Fibroblast of peridontal ligament (primary cell): Measurements from ENCODE around the gene MED16.
"Not testable (repeated sequence)": the region's sequence is repeated elsewhere in the genome, so short reads cannot be mapped to it uniquely, and the experiment has no call there.

Source experiments
- DNase-seq: peaks from one replicate; pipeline ENCODE4 v3.0.0-alpha.2; 2010; ENCODE audit errors: extremely low read depth

The MED16 gene

GRCh38 chr19:853614-854220, 39.3 kb downstream of the MED16 start:
- not testable (repeated sequence) for DNase-seq

DNA sequence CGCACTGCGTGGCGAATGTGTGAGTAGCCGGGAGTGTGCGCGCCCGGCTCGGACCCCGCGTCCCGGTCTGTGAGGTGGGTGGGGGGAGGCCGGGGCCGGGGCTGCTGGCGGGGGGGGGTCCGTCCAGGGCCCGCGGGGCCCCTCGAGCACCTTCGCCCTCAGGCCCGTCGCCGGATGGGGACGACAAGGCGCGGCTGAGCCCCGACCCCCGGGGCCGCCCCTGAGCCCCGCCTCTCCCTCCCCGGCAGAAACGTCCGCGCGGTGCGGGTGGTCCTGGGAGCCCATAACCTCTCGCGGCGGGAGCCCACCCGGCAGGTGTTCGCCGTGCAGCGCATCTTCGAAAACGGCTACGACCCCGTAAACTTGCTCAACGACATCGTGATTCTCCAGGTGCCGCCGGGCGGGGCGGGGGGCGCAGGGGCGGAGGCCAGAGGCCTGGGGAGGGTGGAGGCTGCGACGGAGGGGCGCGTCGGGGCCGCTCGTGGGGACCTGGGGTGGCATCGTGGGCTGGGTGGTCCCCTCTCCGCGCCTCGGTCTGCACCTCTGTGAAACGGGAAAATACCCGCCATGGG, 39.9 kb downstream of the MED16 start:
- DNase-seq = no peak

DNA sequence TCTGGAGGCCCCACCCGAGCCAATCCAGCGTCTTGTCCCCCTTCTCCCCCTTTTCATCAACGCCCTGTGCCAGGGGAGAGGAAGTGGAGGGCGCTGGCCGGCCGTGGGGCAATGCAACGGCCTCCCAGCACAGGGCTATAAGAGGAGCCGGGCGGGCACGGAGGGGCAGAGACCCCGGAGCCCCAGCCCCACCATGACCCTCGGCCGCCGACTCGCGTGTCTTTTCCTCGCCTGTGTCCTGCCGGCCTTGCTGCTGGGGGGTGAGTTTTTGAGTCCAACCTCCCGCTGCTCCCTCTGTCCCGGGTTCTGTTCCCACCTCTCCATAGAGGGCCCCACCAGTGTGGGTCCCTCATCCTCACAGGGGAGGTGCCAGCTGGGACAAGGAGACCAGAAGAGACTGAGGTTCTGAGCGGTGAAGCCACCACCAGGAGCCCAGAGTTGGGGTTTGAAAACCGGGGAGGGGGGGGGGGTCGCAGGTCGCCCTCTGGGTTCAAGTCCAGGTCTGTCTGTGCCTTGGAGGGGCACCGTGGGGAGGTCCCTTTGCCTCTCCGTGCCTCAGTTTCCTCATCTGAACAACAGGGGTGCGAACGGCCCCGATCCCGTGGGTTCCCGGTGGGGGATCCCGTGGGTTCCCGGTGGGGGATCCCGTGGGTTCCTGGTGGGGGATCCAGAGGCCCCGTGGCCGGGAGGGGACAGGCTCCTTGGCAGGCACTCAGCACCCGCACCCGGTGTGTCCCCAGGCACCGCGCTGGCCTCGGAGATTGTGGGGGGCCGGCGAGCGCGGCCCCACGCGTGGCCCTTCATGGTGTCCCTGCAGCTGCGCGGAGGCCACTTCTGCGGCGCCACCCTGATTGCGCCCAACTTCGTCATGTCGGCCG, 40.6 kb downstream of the MED16 start, which contains the start of gene ELANE:
TSS of gene ELANE (plus strand) at position 168 of the 878 bp plus-strand sequence. CDS start at position 194, 26 bp downstream.
- DNase-seq = no peak

- DNase-seq = no peak
These were observed 42.0 kb downstream of the MED16 start for GRCh38 chr19:850979-851335.

DNA sequence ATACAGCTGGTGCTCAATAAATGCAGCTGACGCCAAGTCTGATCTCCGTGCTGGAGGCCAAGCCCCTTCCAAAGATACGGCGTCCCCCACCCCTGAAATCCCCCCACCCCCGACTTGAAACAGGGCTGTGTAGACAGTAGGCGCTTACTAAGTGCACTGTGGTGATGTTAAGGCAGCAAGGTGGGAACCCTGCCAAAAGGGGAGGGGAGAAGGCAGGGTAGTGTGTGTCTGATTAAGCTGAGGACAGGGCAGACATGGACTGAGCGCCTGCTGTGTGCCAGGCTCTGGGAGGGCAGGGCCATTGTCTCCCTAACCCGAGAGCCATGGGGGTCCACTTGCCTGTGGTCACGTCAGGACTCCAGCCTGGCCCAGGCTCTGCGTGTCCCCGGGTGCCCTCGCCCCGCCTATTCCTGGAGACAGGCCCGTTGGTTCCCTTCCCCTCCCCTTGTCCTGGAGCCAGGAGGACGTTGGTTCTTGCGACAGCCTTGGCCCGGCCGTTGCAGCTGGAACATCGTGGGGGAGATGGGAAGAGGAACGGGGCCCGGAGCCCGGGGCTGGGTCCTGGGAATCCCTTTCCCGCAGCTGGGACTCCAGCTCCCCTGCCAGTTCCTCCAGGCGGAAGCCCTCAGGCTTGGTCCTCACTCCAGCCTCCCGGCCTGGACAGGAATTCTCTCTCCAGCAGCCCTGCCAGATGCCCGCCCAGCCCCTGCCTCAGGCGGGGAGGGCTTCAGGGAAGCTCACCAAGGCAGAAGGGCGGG, 42.6 kb downstream of the MED16 start:
- peak; percentile 95 for DNase-seq

- not testable (repeated sequence) for DNase-seq
These were observed 43.8 kb downstream of the MED16 start for GRCh38 chr19:849195-849594.

DNA sequence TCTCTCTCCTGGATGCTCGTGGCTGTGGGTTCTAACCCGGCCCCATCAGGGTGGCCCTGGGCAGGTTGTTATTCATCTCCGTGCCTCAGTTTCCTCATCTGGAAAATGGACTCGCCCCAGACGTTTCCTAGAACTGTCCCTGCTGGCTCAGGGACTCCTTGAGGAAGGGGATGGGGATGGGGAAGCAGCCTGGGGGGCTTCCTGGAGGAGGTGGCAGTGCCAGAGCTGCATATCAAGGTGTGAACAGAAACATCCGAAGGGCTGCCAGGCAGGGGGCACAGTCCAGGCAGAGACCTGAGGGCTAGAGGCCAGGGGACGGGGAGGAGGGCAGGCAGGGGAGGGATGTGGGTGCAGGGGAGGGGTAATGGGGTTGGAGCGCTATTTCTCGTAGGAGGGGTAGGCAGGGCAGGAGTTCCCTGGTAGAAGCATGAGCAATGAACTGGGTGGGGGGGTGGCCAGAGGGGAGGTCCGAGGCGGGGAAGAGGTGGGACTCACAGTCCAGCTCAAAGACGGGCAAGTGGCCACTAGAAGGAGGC, 44.5 kb downstream of the MED16 start:
- no peak for DNase-seq

DNA sequence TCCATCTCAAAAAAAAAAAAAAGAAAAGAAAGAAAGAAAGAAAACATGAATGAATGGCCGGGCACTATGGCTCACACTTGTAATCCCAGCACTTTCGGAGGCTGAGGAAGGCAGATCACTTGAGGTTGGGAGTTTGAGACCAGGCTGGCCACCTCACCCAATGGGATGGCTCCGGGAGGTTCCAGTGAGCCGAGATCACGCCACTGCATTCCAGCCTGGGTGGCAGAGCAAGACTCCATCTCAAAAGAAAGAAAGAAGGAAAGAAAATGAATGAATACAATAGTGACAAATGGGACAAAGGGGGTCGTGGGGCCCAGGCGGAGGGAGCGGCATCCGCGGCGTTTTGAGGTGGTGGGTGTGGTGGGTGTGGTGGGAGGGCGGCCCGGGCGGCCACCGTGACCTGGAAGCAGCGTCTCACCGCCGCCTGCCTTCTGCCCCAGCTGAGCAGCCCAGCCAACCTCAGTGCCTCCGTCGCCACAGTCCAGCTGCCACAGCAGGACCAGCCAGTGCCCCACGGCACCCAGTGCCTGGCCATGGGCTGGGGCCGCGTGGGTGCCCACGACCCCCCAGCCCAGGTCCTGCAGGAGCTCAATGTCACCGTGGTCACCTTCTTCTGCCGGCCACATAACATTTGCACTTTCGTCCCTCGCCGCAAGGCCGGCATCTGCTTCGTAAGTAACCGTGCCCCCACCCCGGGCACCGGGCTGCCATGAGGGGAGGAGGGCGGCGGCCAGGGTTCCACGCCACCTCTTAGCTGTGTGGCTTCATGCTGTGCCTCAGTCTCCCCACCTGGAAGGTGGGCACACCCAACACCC, 47.1 kb downstream of the MED16 start:
- no peak for DNase-seq

- no peak for DNase-seq
These were observed 48.4 kb downstream of the MED16 start for GRCh38 chr19:844546-844971.

DNA sequence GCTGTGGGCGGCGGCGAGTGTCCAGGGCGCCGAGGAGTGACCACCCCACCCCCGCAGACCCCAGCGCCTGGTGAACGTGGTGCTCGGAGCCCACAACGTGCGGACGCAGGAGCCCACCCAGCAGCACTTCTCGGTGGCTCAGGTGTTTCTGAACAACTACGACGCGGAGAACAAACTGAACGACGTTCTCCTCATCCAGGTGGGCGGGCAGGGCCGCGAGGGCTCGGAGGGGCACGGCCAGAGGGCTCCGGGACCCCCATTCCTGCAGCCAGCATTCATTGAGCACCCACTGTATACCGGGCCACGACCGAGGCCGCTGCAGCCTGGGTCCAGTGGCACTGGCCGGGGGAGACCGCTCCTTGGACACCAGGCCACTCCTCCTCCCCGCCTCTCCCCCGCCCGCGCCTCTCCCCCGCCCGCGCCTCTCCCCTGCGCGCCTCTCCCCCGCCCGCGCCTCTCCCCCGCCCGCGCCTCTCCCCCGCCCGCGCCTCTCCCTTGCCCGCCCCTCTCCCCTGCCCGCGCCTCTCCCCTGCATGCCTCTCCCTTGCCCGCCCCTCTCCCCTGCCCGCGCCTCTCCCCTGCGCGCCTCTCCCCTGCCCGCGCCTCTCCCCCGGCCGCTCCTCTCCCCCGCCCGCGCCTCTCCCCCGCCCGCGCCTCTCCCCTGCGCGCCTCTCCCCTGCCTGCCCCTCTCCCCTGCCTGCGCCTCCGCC, 49.0 kb downstream of the MED16 start:
- DNase-seq = no peak

- DNase-seq = no peak
These were observed 49.7 kb downstream of the MED16 start for GRCh38 chr19:843180-843835.

DNA sequence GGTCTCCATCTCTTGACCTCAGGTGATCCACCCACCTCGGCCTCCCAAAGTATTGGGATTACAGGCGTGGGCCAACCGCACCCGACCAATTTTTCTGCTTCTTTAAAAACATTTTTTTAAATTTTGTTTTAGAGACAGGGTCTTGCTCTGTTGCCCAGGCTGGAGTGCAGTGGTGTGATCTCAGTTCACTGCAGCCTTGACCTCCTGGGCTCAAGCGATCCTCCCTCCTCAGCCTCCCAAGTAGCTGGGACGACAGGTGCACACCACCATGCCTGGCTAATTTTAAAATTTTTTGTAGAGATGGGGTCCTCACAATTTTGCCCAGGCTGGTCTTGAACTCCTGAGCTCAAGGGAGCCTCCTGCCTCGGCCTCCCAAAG, 50.2 kb downstream of the MED16 start:
- not testable (repeated sequence) for DNase-seq

DNA sequence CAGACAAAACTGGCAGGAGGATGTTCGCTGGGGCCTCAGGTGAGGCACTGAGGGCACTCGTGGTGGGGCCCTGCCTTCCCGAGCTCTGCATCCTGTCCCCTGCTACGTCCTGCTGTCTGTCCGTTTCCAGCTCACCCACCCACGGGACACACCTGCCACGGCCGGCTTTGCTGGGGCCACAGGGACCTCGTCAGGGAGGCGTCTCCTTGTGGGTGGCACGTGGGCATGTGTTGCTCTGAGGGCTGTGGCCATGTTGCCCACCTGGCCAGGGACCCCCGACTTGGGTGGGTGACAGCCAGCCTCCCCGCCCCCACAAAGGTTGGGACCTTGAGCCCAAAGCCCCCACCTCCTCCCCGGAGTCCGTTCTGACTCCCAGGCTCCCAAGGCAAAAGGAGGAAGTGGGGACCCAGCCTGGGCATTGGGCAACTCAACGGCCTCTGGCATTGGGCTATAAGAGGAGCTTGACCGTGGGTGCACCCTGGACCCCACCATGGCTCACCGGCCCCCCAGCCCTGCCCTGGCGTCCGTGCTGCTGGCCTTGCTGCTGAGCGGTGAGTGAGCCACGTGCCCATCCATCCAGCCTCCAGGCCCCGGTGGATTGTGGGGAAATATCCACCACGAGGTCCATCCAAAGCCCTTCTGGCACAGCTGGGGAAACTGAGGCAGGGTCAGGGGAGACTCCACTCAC, 52.3 kb downstream of the MED16 start, which contains the start of gene PRTN3:
TSS of gene PRTN3 (plus strand) at position 481 of the 688 bp plus-strand sequence. CDS start at position 491, 10 bp downstream.
- no peak for DNase-seq

DNA sequence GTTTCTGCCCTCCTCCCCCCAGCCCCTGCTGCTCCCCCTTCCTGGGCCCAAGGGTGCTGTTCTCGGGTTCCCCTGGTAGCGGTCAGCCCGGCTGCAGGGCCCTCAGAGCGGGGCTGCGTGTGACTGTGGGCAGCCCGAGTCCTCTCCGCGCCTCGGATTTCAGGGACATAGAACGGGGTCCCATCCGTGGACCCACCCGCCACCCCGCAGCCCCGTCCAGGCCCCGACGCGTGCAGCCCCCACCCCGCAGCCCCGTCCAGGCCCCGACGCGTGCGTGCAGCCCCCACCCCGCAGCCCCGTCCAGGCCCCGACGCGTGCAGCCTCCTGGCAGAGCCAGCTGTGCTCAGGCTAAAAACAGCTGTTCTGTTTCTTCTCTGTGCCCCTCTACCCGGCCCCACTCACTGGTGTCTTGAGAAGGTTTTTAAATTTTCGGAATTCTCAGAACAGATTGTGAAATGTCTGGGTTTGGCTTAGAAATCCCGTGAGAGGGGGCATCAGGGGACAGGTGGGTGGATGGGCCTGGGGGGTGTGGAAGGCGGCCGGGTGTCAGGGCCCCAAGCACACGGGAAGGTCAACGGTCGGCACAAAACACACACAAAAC, 57.7 kb downstream of the MED16 start:
- DNase-seq = no peak

- DNase-seq = no peak
These were observed 58.8 kb downstream of the MED16 start for GRCh38 chr19:834216-834615.

DNA sequence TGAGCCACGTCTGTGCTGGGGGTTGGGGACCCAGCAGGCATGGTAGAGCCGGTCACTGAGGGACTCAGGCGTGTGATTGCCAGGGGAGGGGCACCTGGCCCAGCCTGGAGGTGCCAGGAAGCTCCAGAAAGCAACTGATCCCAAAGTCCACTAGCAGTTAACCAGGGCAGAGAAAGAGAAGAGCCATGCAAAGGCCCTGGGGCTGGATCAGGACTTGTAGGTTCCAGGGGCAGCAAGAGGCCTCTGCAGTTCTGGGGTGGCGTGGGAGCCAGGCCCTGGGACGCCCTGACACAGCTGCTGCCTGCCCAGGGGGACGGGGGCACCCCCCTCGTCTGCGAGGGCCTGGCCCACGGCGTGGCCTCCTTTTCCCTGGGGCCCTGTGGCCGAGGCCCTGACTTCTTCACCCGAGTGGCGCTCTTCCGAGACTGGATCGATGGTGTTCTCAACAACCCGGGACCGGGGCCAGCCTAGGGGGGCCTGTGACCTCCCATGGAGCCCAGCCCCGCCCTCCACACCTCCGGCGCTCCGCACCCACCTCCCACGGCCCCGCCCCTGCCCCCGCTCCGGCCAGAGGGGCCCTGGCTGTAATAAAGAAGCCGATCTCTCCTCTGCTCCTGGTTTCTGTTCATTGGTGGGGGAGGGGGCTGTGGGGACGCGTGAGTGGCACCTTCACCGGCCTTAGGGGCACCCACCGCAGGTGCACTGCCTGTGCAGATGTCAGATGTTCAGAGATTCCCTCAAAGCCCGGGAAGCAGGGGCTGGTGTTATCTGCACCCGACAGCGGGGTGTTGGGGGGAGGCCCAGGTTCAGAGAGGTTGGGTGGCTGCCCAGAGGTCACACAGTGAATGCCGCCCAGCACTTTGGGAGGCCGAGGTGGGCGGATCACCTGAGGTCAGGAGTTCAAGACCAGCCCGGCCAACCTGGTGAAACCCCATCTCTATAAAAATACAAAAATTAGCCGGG, 61.3 kb downstream of the MED16 start:
- DNase-seq = no peak

DNA sequence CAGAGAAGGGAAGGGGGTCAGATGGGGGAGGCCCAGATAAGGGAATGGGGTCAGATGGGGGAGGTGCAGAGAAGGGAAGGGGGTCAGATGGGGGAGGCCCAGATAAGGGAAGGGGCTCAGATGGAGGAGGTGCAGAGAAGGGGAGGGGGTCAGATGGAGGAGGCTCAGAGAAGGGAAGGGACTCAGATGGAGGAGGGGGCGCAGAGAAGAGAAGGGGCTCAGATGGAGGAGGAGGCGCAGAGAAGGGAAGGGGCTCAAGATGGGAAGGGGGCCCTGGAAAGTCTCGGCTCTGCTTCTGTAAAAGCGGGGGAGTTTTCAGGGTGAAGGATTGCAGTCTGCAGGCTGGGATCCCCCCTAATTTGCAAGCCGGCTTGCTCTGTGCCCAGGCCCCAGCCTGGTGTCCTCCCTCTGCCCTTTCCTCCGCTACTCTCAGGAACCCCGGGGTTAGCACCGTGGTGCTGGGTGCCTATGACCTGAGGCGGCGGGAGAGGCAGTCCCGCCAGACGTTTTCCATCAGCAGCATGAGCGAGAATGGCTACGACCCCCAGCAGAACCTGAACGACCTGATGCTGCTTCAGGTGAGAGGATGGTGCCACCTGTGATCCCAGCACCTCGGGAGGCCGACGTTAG, 63.7 kb downstream of the MED16 start:
- DNase-seq = no peak
